HG02852 (cell line): Measurements from ENCODE around the gene DFFA.
A peak's percentile ranks its signal among the peaks of the same experiment; 100 is the strongest.
"Not testable (repeated sequence)": the region's sequence is repeated elsewhere in the genome, so short reads cannot be mapped to it uniquely, and the experiment has no call there.

Experiments used
- ATAC-seq: cut with Tn5 transposase; IDR thresholded peaks from one replicate; pipeline ENCODE4 v1.9.1; 2021; ENCODE audit warnings: mild to moderate bottlenecking, moderate library complexity; ENCODE audit not compliant: unreplicated experiment

The DFFA gene

GRCh38 chr1:10431070-10431730, 41.1 kb downstream of the DFFA start:
- no peak for ATAC-seq

GRCh38 chr1:10430216-10431069, 41.9 kb downstream of the DFFA start, which contains the start of gene CENPS:
Gene CENPS, plus strand, starts transcription at chr1:10430433. Its CDS starts 85 bp downstream, at chr1:10430518.
- ATAC-seq, result peak; percentile 78

DNA sequence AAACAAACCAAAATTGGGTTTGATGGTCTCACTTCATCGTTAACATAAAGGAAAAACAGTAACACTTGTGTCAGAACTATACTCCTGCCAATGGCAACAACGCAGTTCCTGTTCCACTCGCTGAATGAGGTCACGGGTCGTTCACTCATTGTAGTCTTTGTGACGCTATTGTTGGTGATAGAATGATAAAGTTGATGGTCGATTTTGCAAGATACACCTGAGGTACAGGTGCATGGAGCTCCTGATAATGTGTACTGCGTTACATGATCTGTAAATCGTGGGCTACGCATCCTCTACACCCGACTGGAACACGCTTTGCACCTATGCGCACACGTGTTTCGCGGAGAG, 42.5 kb downstream of the DFFA start:
- peak; percentile 17 for ATAC-seq

- ATAC-seq, result no peak
Measured at GRCh38 chr1:10428984-10429383, 43.3 kb downstream of the DFFA start.

GRCh38 chr1:10426535-10426848, 45.8 kb downstream of the DFFA start:
- ATAC-seq, result not testable (repeated sequence)

DNA sequence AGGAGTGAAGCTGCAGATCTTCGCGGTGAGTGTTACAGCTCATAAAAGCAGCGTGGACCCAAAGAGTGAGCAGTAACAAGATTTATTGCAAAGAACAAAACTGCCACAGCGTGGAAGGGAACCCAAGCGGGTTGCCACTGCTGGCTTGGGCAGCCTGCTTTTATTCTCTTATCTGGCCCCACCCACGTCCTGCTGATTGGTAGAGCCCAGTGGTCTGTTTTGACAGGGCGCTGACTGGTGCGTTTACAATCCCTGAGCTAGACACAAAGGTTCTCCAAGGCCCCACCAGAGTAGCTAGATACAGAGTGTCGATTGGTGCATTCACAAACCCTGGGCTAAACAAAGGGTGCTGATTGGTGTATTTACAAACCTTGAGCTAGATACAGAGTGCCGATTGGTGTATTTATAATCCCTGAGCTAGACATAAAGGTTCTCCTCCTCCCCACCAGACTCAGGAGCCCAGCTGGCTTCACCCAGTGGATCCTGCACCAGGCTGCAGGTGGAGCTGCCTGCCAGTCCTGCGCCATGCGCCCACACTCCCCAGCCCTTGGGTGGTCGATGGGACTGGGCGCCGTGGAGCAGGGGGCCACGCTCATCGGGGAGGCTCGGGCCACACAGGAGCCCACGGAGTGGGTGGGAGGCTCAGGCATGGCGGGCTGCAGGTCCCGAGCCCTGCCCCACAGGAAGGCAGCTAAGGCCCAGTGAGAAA, 46.3 kb downstream of the DFFA start:
- not testable (repeated sequence) for ATAC-seq

DNA sequence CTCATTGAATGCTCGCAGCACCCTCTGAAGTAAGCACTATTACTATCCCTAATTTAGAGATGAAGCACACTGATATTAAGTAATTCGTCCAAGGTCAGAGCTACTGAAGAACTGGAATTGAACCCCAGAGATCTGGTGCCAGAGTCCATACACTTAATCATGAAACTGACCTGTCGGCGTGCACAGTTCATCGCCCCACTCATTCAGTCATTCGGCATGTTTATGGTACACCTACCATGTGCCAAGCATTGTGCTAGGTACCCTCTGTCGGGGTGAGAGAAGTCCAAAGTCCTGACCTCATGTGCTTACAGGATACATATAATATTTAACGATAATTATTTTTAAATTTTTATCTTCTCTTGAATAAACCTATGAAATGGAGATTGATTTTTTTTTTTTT, 47.7 kb downstream of the DFFA start:
- ATAC-seq, result no peak

DNA sequence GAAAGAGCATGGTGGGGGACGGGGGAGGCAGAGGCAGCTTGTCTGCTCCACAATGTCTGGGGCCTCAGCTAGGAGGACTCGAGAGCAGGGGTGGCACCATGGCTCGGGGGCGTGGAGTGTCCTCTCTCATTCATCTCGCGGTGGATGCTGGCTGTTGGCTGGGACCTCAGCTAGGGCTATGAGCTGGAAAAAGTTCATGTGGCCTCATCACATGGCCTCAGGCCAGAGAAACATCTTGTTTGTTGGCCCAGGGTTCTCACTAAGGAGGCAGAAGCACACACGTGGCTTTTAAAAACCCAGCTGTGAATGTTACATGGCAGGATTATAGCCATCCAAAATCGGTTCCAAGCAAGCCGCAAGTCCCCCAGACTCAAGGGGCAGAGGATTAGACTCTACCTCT, 48.3 kb downstream of the DFFA start:
- no peak for ATAC-seq

DNA sequence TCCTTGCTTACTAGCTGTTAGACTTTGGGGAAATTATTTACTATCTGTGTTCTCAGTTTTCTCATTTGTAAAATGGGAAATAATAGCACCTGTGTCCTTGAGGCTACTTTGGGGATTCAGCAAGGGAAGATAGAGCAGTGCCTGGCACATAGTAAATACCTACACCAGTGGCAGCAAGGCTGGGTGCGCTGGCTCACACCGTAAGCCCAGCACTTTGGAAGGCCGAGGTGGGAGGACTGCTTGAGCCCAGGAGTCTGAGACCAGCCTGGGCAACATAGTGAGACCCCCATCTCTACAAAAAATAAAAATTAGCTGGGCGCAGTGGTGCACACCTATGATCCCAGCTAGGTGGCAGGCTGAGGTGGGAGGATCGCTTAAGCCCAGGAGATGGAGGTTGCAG, 50.7 kb downstream of the DFFA start:
- ATAC-seq, result no peak

DNA sequence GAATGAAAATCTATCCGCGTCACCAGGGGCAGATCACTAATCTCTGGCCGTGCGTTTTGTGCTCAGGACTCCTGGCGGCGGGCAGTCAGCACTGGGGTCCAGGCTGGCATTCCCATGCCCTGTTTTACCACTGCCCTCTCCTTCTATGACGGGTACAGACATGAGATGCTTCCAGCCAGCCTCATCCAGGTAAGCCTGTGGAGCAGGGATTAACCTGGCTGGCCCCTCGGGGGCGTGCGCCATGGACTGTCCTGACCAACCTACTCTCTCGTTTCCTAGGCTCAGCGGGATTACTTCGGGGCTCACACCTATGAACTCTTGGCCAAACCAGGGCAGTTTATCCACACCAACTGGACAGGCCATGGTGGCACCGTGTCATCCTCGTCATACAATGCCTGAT, 53.0 kb downstream of the DFFA start:
- ATAC-seq, result no peak

- not testable (repeated sequence) for ATAC-seq
Measured at GRCh38 chr1:10418741-10419140, 53.6 kb downstream of the DFFA start.

DNA sequence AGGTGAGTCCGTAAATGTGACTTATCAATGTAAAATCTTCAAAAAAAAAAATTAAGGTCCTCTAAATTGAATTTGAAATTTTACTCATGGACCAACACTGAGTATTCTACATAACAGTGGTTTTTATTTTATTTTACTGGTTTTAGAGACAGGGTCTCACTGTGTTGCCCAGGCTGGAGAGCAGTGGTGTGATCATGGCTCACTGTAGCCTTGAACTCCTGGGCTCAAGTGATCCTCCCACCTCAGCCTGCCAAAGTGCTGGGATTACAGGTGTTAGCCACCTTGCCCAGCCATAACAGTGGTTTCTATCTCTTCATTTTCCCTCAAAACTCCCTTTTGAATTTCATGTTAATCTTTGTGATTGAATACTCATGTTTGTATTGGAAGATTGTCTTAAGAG, 56.4 kb downstream of the DFFA start:
- ATAC-seq, result not testable (repeated sequence)

GRCh38 chr1:10415211-10415930, 57.0 kb downstream of the DFFA start:
- no peak for ATAC-seq

- ATAC-seq, result no peak
Measured at GRCh38 chr1:10407201-10407600, 65.1 kb downstream of the DFFA start.
